K562 (cell line): ENCODE data around the gene PKHD1. TPM values are rescaled to one million over a fixed set of nuclear protein-coding genes. Genes with fewer than 3 reads are reported as not detected.
"Not testable (repeated sequence)": the region's sequence is repeated elsewhere in the genome, so short reads cannot be mapped to it uniquely, and the experiment has no call there.

ENCODE experiments used
- ATAC-seq: fragments of 200-7000 bp; cut with Tn5 transposase; 3 replicates; pipeline ENCODE4 v1.9.1; 2020; ENCODE audit warnings: moderate library complexity
- BruUV-seq: library from RNA; stranded (reverse); fragments of 400-500 nt; replicated peaks from 2 replicates; lab custom pipeline; 2021; lab: Mats Ljungman, UMichigan
- CTCF ChIA-PET: fragments of 300-600 bp; formaldehyde crosslinking; extraction: SDS; loops from one replicate; lab custom pipeline; 2021; ENCODE audit warnings: low intra/inter-chr PET ratio; lab: Yijun Ruan, JAX
- POLR2A ChIA-PET: fragments of 300-600, 350-650 bp; sonication (Branson Sonifier 250); formaldehyde crosslinking; extraction: SDS; loops from one replicate; lab custom pipeline; 2021; ENCODE audit warnings: antibody characterized with exemption, inconsistent platforms; lab: Yijun Ruan, JAX
- DNase-seq, 4 experiments: peaks; one replicate each; pipeline versions ENCODE4 v3.0.0 to v3.0.0-alpha.2; 2011 to 2018; ENCODE audit warnings: low spot score in 3 of 4, mixed read lengths in 3 of 4; ENCODE audit errors: extremely low read depth in 1 of 4
- FAIRE-seq: peaks from 2 replicates; lab custom pipeline; 2011; peaks lifted over from hg19 to GRCh38; lab: Jason Lieb, UNC
- H2AFZ ChIP-seq: 2 replicates; pipeline ENCODE4 v1.6.0; 2011; ENCODE audit warnings: low read depth, low read length, control low read depth, inconsistent platforms
- H3K27ac ChIP-seq: fragments of 200-600 bp; 3 replicates; pipeline ENCODE4 v1.8.0; 2011; ENCODE audit warnings: low read depth, mild to moderate bottlenecking, control low read depth, inconsistent platforms, low read length, moderate library complexity, mixed read lengths; ENCODE audit errors: extremely low read depth
- H3K27me3 ChIP-seq, 2 experiments: fragments of 300-600 bp in 1 of 2; 2 replicates in 1 of 2; 3 replicates in 1 of 2; pipeline versions ENCODE4 v1.6.0 to v1.8.0; 2011; ENCODE audit warnings: inconsistent platforms in 2 of 2, low read length in 2 of 2, mild to moderate bottlenecking in 1 of 2, mixed read lengths in 1 of 2, moderate library complexity in 1 of 2; ENCODE audit not compliant: control insufficient read depth in 2 of 2, insufficient read depth in 2 of 2
- H3K36me3 ChIP-seq: fragments of 300-600 bp; 3 replicates; pipeline ENCODE4 v1.8.0; 2011; ENCODE audit warnings: mild to moderate bottlenecking, low read length, inconsistent platforms; ENCODE audit not compliant: control insufficient read depth, insufficient read depth
- H3K4me1 ChIP-seq, 2 experiments: fragments of 200-600 bp in 1 of 2; replicated peaks in 1 of 2; 2 replicates in 1 of 2; 3 replicates in 1 of 2; pipeline versions ENCODE4 v1.5.1 to v1.8.0; 2011; ENCODE audit warnings: inconsistent platforms in 2 of 2, low read length in 2 of 2, mild to moderate bottlenecking in 1 of 2, mixed read lengths in 1 of 2, moderate library complexity in 1 of 2; ENCODE audit not compliant: control insufficient read depth in 2 of 2, insufficient read depth in 2 of 2
- H3K4me2 ChIP-seq: 2 replicates; pipeline ENCODE4 v1.6.1; 2011; ENCODE audit warnings: low read length, control low read depth, inconsistent platforms, mixed read lengths; ENCODE audit not compliant: insufficient read depth
- H3K4me3 ChIP-seq: fragments of 200-600 bp; sonication (generic), shearing (Covaris generic); 2 replicates; pipeline ENCODE4 v1.5.1; 2016; ENCODE audit warnings: control low read depth, inconsistent platforms
- H3K79me2 ChIP-seq: fragments of 200-600 bp; 3 replicates; pipeline ENCODE4 v1.8.0; 2011; ENCODE audit warnings: low read length, inconsistent platforms; ENCODE audit not compliant: control insufficient read depth, insufficient read depth
- H3K9ac ChIP-seq, 2 experiments: 2 replicates each; pipeline versions ENCODE4 v1.6.0 to v1.6.1; 2011; ENCODE audit warnings: low read depth in 2 of 2, low read length in 2 of 2, control low read depth in 1 of 2, inconsistent platforms in 1 of 2, mild to moderate bottlenecking in 1 of 2, mixed read lengths in 1 of 2; ENCODE audit not compliant: insufficient read depth in 1 of 2
- H3K9me1 ChIP-seq: one replicate; pipeline ENCODE4 v1.6.0; 2011; ENCODE audit warnings: inconsistent platforms, mild to moderate bottlenecking, low read length, moderate library complexity; ENCODE audit not compliant: control insufficient read depth, insufficient read depth
- H3K9me3 ChIP-seq: replicated peaks from 2 replicates; pipeline ENCODE4 v1.5.1; 2011; ENCODE audit warnings: low read depth, low read length, inconsistent platforms; ENCODE audit not compliant: control insufficient read depth, insufficient read depth
- H4K20me1 ChIP-seq: replicated peaks from 2 replicates; pipeline ENCODE4 v1.6.1; 2011; ENCODE audit warnings: low read length, inconsistent platforms, mixed read lengths; ENCODE audit not compliant: control insufficient read depth, insufficient read depth
- WGBS: fragments of 100-300 bp; shearing (Covaris generic); methylation state at CpG from one replicate; pipeline ENCODE4 v1.1.6; 2016; ENCODE audit warnings: low coverage, mixed read lengths; ENCODE audit not compliant: insufficient coverage; ENCODE audit errors: missing lambda C conversion rate; 5-methylcytosine and 5-hydroxymethylcytosine counted together
- in situ Hi-C: fragments of 300-500 bp; cut with MboI; formaldehyde crosslinking; loops from 4 replicates; pipeline ENCODE4 v1.15.0; 2018; ENCODE audit warnings: inconsistent platforms, mixed read lengths
- intact Hi-C: fragments of 100-400 bp; cut with micrococcal nuclease; formaldehyde crosslinking; loops from 2 replicates; pipeline ENCODE4 v1.14.2; 2022
- polyA plus RNA-seq, 8 experiments: library from polyadenylated mRNA; depleted of rRNA in 4 of 8; stranded (reverse) in 5 of 8; unstranded in 3 of 8; fragments of >200 nt; fragmentation: Nextera tagmentation in 2 of 8; fragmentation: Illumina TruSeq in 1 of 8; extraction: Ambion mirVana in 2 of 8; extraction: Trizol in 1 of 8; gene quantifications; 2 replicates each; pipeline versions ENCODE4 v1.2.1 to v1.2.3, GENCODE V29; 2011 to 2014; ENCODE audit warnings: inconsistent platforms in 1 of 8, missing spikeins in 1 of 8
- total RNA-seq, 7 experiments: library from RNA; depleted of rRNA in 6 of 7; stranded (reverse); fragments of >200 nt in 6 of 7; fragmentation: Illumina TruSeq in 2 of 7; extraction: Trizol in 2 of 7; gene quantifications; 2 replicates each; pipeline versions ENCODE4 v1.2.1 to v1.2.3, GENCODE V29; 2011 to 2021; ENCODE audit warnings: low replicate concordance in 1 of 7
- TF ChIP-seq, protein P1 (sequence below): IDR thresholded peaks from 2 replicates; pipeline ENCODE4 v1.6.1; 2014; ENCODE audit warnings: antibody characterized with exemption

PKHD1 gene
- total and polyA plus RNA-seq, 9 of the 15 experiments (the other 6 are each of a cell fraction or from before 2014, with no cell fraction given) = 0.01 to 0.04 (median 0.01) TPM; not detected in 6

DNA sequence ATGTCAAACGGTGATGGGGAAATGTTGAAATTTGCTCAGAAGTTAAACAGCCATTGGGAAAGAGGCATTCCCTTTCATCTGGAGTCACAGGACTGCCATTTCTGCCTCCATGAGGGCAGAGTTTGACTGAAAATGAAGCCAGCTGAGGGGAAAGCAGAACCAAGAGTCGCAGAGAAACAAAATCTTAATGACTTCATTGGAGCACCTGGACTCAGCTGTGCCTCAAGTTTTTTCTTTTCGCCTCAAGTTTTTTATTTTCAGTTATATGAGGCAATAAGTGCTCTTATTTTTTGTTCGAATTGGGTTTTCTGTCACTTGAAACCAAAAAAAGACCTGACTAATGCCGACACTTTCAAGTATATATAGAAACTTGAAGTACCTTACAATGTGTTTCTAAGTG, 161.3 kb downstream of the PKHD1 start:
- no peak overlapping the region for H3K27ac ChIP-seq
- no peaks in the 10 kb centered on the region for H3K27me3 ChIP-seq
- ChIA-PET POLR2A (no interaction called here), CTCF (no interaction called here)
- no peak for ATAC-seq
- TF ChIP-seq, protein P1, sequence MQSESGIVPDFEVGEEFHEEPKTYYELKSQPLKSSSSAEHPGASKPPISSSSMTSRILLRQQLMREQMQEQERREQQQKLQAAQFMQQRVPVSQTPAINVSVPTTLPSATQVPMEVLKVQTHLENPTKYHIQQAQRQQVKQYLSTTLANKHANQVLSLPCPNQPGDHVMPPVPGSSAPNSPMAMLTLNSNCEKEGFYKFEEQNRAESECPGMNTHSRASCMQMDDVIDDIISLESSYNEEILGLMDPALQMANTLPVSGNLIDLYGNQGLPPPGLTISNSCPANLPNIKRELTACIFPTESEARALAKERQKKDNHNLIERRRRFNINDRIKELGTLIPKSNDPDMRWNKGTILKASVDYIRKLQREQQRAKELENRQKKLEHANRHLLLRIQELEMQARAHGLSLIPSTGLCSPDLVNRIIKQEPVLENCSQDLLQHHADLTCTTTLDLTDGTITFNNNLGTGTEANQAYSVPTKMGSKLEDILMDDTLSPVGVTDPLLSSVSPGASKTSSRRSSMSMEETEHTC = no peak
- TF ChIP-seq, all 486 proteins: peak for 0
- no peaks in the 10 kb centered on the region for H3K4me1 ChIP-seq
- H3K9me3 ChIP-seq = no peaks in the 10 kb centered on the region
- H3K9me1 ChIP-seq = no peaks in the 10 kb centered on the region
- intact Hi-C loops = no loop called here
- no peaks in the 10 kb centered on the region for H4K20me1 ChIP-seq
- 0% methylated on average over 5 of the region's 5 CpGs for WGBS
- H3K9ac ChIP-seq = no peak overlapping the region
- no peak overlapping the region for H2AFZ ChIP-seq
- FAIRE-seq (no peak), DNase-seq (no peak)
- H3K79me2 ChIP-seq = no peaks in the 10 kb centered on the region
- H3K36me3 ChIP-seq = no peaks in the 10 kb centered on the region
- no TSS peak for BruUV-seq
- H3K4me3 ChIP-seq = no peak overlapping the region
- in situ Hi-C loops = no loop called here
- H3K4me2 ChIP-seq = no peak overlapping the region

DNA sequence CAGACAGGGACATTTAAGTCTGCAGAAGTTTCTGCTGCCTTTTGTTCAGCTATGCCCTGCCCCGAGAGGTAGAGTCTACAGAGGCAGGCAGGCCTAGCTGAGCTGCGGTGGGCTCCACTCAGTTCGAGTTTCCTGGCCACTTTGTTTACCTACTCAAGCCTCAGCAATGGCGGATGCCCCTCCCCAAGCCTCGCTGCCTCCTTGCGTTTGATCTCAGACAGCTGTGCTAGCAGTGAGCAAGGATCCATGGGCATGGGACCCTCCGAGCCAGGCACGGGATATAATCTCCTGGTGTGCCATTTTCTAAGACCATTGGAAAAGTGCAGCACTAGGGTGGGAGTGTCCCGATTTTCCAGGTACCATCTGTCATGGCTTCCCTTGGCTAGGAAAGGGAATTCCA, 164.9 kb downstream of the PKHD1 start:
- intact Hi-C loops, POLR2A ChIA-PET, H3K9ac ChIP-seq: not testable (repeated sequence)

More for the DNA sequence above, 164.9 kb downstream of the PKHD1 start:
- ATAC-seq, H3K9me3 ChIP-seq, FAIRE-seq, CTCF ChIA-PET, H3K36me3 ChIP-seq, H3K27me3 ChIP-seq, H3K79me2 ChIP-seq, H3K4me1 ChIP-seq, H2AFZ ChIP-seq, H3K4me2 ChIP-seq, DNase-seq, H3K27ac ChIP-seq, H4K20me1 ChIP-seq, in situ Hi-C loops, BruUV-seq, H3K4me3 ChIP-seq, H3K9me1 ChIP-seq: not testable (repeated sequence)
- WGBS = 1% methylated on average over 9 of the region's 9 CpGs
